ENCODE measurements around the gene GTSF1L.

GTSF1L gene

DNA sequence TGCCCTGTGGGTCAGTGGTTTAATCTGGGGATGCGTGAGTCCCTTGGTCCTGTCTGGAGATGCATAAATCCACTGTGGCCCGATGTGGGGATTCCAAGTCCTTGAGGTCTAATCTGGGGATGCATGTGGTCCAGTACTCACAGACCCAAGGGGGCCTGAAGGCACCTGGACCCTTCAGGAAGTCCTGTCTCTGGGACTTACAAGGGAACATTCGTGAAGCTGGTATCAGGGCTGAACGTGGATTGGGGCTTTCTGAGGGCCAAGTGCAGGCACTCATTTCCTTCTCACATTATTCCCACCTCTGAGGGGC, 25.2 kb upstream of the GTSF1L start:
- TF ChIP-seq, protein P1, sequence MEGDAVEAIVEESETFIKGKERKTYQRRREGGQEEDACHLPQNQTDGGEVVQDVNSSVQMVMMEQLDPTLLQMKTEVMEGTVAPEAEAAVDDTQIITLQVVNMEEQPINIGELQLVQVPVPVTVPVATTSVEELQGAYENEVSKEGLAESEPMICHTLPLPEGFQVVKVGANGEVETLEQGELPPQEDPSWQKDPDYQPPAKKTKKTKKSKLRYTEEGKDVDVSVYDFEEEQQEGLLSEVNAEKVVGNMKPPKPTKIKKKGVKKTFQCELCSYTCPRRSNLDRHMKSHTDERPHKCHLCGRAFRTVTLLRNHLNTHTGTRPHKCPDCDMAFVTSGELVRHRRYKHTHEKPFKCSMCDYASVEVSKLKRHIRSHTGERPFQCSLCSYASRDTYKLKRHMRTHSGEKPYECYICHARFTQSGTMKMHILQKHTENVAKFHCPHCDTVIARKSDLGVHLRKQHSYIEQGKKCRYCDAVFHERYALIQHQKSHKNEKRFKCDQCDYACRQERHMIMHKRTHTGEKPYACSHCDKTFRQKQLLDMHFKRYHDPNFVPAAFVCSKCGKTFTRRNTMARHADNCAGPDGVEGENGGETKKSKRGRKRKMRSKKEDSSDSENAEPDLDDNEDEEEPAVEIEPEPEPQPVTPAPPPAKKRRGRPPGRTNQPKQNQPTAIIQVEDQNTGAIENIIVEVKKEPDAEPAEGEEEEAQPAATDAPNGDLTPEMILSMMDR (IDR thresholded peaks at IDR 0.05; ENCODE audit: low read depth, low read length) = no peak
- H3K4me3 ChIP-seq (ENCODE audit: low read depth, low read length) = no peak overlapping the region

DNA sequence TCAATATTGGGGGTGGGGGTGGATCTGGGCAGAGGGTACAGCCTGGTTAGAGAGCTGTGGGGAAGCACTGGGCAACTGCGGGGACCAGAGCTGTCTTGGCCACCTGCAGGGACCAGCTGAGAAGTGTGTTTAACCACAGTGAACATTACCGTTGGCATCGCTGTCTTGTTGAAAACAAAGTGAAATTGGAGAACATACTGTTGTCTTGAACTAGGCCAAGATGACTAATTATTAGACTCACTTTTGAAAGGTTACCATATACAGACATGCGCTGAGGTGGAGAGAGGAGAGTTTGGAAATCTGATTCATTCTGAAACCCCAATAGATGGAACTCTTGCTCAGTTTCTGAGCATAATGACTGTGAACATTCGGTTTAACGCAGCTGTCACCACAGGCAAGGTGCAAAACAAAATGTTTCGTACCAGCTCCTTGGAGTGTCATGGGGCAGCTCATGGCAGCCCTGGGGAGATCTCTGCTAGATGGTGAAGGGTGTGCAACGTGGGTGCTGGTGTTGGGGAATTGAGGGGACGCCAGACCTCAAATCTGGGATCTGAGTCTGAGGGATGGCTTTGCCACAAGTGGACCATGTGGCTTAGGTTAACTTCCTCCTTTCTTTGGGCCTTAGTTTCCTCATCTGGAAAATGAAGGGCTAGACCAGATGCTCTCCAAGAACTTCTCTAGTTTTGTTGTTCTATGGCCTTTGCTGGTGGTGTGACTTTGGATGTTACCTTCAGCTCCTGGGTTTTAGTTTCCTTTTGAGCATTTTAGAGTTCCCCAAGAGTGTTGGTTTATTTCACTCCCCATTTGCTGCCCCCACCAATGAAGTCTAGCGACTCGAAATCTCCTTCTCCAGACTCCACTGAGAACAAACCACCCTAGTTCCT, 24.6 kb upstream of the GTSF1L start:
- TF ChIP-seq, protein P1 (IDR thresholded peaks at IDR 0.05; ENCODE audit: low read depth, low read length) = no peak
- no peak overlapping the region for H3K4me3 ChIP-seq (ENCODE audit: low read depth, low read length)

DNA sequence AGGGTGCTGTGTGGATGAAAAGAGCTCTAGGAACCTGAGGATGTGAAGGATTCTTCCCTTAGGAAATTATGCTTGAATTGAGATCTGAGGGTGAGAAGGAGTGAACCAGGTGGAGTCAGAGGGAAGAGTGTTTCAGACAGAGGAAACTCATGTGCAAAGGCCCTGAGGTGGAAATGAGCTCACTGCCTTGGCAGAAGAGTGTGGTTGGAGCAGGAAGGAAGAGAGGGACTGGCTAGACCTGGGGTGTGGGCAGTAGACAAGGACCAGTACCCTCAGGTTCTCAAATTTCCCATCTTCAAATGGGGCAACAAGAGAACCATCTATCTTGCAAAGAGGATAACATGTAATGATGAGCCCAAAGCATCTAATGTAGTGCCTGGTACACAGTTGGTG, 24.0 kb upstream of the GTSF1L start:
- H3K4me3 ChIP-seq (ENCODE audit: low read depth, low read length) = no peak overlapping the region
- TF ChIP-seq, protein P1 (IDR thresholded peaks at IDR 0.05; ENCODE audit: low read depth, low read length) = no peak

DNA sequence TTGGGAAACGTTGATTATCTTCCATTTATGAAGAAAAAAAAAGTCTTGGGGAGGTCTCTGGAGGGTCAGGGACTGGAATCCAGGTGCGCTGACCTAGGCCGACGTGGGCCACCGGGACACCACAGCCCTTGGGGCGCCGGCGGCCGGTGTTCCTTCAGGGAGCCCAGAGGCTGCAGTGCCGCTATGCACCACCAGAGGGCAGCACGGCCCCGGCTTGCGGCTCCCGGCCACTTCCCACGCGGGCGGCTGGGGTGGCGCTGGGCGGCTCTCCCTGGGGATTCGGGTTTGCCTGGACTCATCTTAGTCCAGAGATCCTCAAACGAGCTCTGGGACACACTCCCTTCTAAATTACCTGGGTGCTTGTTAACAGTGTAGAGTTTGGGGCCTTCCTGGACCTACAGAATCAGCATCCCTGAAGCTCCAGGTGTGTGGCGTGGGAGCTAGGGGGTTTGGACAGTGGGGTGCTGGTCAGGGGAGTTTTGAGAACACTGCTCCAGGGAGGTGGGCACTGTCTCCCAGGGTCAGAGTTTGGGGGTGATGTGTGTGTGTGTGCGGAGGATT, 23.0 kb upstream of the GTSF1L start:
- TF ChIP-seq, protein P1 (IDR thresholded peaks at IDR 0.05; ENCODE audit: low read depth, low read length) = peak; percentile 97
- H3K4me3 ChIP-seq (ENCODE audit: low read depth, low read length) = no peak overlapping the region

DNA sequence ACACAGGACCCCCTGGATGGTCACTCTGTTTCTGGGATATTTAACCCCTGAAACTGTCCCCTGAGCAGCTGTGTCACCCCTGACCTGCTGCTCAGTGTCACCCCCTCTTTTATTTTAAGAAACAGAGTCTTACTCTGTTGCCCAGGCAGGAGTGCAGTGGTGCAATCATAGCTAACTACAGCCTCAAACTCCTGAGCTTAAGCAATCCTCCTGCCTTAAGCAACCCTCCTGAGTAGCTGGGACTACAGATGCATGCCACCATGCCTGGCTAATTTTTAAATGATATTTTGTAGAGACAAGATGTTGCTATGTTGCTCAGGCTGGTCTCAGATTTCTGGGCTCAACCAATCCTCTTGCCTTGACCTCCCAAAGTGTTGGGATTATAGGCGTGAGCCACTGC, 21.5 kb upstream of the GTSF1L start:
- no peak overlapping the region for H3K4me3 ChIP-seq (ENCODE audit: low read depth, low read length)
- TF ChIP-seq, protein P1 (IDR thresholded peaks at IDR 0.05; ENCODE audit: low read depth, low read length) = no peak

DNA sequence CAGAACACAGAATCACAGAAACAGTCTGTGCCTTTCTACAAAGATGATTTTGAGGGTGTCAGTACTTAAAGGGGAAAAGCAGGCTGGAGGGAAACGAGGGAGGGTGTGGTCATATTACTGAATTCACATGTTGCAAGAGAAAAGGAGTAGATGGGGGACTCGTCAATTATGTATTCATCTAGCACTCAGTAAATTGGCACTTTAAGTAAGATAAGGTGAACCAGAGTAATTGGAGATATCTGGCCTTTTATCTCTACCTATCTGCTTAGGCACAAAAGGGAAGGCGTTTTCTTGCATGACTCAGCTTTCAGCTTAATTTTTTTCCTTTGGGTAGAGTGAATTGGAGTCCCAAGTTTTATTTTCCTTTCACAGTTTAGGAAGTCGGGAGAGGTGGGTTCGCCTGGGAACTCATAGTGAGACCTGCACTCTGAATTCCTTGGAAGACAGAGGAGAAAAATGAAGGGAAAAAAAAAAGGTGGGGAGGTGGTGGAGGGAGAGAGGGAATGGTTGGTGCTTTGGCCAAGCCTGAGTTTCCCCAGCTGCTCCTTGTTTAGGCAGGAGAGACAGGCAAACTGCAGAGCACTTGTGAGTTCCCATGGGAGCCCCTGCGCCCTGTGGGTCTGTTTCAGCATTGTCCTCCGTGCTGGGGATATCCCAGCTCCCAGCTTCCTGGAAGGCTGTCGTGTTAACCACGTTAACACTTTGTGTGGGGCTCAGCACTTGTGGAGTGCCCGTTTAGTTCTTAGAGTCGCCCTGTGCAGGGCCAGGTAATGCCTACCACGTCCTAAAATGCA, 19.7 kb upstream of the GTSF1L start:
- TF ChIP-seq, protein P1 (IDR thresholded peaks at IDR 0.05; ENCODE audit: low read depth, low read length) = no peak
- H3K4me3 ChIP-seq (ENCODE audit: low read depth, low read length) = no peak overlapping the region
